Left colon (tissue), 2 donors: ENCODE measurements around the gene BACH1. TPM values are rescaled to one million over a fixed set of nuclear protein-coding genes. Genes with fewer than 3 reads are reported as not detected.
A peak's percentile ranks its signal among the peaks of the same experiment; 100 is the strongest.
"Not testable (repeated sequence)": the region's sequence is repeated elsewhere in the genome, so short reads cannot be mapped to it uniquely, and the experiment has no call there.

ENCODE experiments used
- ATAC-seq: fragments of 200-7000 bp; cut with Tn5 transposase; one replicate; pipeline ENCODE4 v1.9.1; 2020; ENCODE audit warnings: mild to moderate bottlenecking, moderate library complexity
- DNase-seq, 2 donors: peaks; one replicate each; pipeline ENCODE4 v3.0.0-alpha.2; 2020
- intact Hi-C, 2 donors: fragments of 100-400 bp; cut with DNase I in 1 of 2; cut with micrococcal nuclease in 1 of 2; formaldehyde crosslinking; loops; one replicate each; pipeline versions ENCODE4 v1.11.2 to v1.14.0; 2022; cut with DNase I, micrococcal nuclease
- total RNA-seq, 2 donors: library from RNA; stranded (reverse); fragmentation: NEBNext Ultra II Directional; extraction: Animal tissue kit (Norgen Biotek cat#: 25700); gene quantifications; one replicate each; pipeline ENCODE4 v1.2.1, GENCODE V29; 2021
- donor health status: DM: no; HTN: no; CAD: no.
- donor health status: DM: yes; HTN: yes; CAD: no.

The BACH1 gene
- total RNA-seq, 2 donors from 2014 or later = 38.5 to 63.8 TPM

- intact Hi-C loops = no loop called here
- no peak for ATAC-seq
Observed at GRCh38 chr21:29332461-29333362, 34.0 kb downstream of the BACH1 start.

DNA sequence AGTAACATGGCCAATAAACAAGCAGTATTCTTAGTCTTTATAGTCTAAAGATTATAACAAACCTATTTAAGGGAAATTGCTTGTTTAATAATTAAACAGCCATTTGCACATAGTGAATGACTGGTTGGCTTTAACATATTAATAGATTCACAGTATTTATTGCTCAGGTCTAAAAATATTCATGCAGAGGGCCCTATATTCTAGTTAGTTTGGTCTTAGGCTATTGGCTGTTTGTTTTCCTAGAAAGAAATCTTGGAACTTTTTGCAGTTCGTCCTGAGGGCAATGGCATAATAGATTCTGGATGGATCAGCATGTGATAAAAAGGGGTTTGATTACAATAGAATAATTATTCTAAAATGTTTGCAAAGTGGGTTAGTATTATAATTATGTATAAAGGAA lies 34.7 kb downstream of the BACH1 start:
- intact Hi-C loops = no loop called here
- no peak for DNase-seq

More at GRCh38 chr21:29332461-29333362, 34.0 kb downstream of the BACH1 start:
- DNase-seq = no peak

GRCh38 chr21:29334717-29335428 lies 36.2 kb downstream of the BACH1 start:
- intact Hi-C loops = no loop called here
- ATAC-seq = no peak

More for the DNA sequence above, 34.7 kb downstream of the BACH1 start:
- ATAC-seq = no peak

GRCh38 chr21:29335720-29336119 lies 37.0 kb downstream of the BACH1 start:
- no peak for ATAC-seq
- no peak for DNase-seq
- intact Hi-C loops = no loop called here

More at GRCh38 chr21:29334717-29335428, 36.2 kb downstream of the BACH1 start:
- no peak for DNase-seq

- intact Hi-C loops = no loop called here
- ATAC-seq = no peak
Observed at GRCh38 chr21:29338256-29338655, 39.5 kb downstream of the BACH1 start.

GRCh38 chr21:29340228-29340627 lies 41.5 kb downstream of the BACH1 start:
- DNase-seq = no peak
- ATAC-seq = no peak
- intact Hi-C loops = no loop called here

More at GRCh38 chr21:29338256-29338655, 39.5 kb downstream of the BACH1 start:
- DNase-seq = no peak

- intact Hi-C loops = no loop called here
- ATAC-seq (no peak), DNase-seq (peak; percentile 24 to 38)
Observed at GRCh38 chr21:29342363-29342957, 43.7 kb downstream of the BACH1 start.

DNA sequence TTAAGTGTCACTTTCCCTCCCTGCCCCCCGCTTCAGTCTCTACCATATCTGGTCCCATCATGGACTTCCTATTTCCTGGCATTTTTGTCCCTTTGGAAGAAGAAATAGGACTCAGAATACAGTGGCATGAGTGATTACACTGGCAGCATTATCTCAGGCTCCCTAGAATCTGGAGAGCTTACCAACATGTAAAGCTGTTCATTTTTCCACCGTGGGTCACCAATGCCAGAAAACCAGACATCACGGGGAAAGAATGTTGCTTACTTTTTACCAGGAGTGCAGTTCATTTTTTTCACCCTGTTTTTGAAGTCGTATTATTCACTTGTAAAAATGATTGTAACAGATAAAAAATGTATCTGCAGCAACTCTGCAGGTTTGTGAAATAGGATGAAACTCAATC lies 44.8 kb downstream of the BACH1 start:
- no peak for DNase-seq
- intact Hi-C loops = no loop called here
- ATAC-seq = no peak

DNA sequence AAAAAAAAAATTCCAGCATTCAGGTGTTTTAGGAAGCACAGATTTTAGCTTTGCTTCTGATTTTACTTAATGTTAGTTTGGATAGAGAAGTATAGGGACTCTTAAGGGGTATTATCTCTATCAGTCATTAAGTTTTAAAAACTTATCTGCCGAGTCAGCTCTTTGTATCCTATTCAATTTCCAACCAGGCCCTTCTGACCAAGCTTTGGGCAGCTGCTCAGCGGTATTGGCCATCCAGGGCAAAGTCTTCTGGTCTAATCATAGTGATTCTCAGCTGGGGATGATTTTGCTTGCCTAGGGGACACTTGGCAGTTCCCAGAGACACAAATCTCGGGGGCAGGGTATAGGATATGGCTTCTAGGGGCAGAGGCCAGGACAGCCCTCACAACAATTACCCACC lies 47.6 kb downstream of the BACH1 start:
- DNase-seq = no peak
- intact Hi-C loops = loop anchor here in 1 of 2 donors (5.0 kb wide), 1 partner anchor 184 kb away; no protein-coding TSS in a partner anchor
- ATAC-seq = no peak

GRCh38 chr21:29346771-29347170 lies 48.0 kb downstream of the BACH1 start:
- intact Hi-C loops = loop anchor here in 1 of 2 donors (5.0 kb wide), 1 partner anchor 184 kb away; no protein-coding TSS in a partner anchor
- DNase-seq (no peak), ATAC-seq (no peak)

DNA sequence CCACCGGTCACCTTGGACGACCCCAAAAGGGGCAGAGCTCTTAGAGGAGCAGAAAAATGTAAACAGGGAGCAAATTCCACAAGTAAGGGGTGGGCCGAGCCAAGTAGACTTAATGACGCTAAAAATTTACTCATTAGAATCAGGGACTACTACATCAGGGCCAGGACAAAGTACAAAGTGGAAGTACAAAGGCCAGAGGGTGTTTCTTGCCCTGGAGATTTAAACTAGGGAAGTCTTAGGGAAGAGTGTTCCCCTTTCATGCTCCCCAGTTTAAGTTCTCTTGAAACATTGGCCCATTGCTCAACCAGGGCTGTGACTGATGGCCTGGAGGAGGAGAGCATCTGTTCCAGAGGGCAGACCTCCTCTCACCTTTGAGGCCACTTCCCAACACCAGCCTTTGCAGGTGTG lies 48.6 kb downstream of the BACH1 start:
- DNase-seq = no peak
- intact Hi-C loops = loop anchor here in 1 of 2 donors (5.0 kb wide), 1 partner anchor 185 kb away; no protein-coding TSS in a partner anchor
- peak; percentile 22 for ATAC-seq

- intact Hi-C loops = loop anchor here in 1 of 2 donors (5.0 kb wide), 1 partner anchor 187 kb away; no protein-coding TSS in a partner anchor
Observed at GRCh38 chr21:29349702-29350101, 51.0 kb downstream of the BACH1 start.

DNA sequence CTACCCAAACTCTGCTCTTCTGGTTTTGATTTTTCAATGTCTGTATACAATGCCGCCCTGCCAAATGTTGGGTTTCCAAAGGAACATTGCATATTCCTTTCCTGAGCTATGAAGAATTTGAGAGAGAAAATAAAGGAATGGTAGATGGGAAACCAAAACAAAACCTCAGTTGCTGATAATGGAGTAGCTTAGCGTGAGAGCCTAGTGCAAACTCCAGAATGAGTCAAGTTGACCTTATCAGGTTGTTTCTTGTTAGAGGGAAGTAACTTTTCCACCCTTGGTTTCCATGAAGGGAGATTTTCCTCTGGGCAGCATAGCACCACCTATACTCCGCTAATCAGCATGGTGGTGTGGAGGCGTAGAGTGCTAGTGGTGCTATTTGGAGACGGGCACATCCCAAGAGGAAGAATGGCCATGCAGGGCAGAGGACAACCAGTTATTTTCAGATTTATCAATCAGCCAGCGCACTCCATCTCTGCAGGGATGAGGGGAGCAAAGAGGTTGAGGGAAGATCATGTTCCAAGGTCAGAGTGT lies 51.6 kb downstream of the BACH1 start:
- no peak for ATAC-seq
- intact Hi-C loops = no loop called here
- no peak for DNase-seq

More at GRCh38 chr21:29349702-29350101, 51.0 kb downstream of the BACH1 start:
- ATAC-seq (no peak), DNase-seq (no peak)

GRCh38 chr21:29351691-29352090 lies 53.0 kb downstream of the BACH1 start:
- ATAC-seq = no peak
- no peak for DNase-seq
- intact Hi-C loops = no loop called here

DNA sequence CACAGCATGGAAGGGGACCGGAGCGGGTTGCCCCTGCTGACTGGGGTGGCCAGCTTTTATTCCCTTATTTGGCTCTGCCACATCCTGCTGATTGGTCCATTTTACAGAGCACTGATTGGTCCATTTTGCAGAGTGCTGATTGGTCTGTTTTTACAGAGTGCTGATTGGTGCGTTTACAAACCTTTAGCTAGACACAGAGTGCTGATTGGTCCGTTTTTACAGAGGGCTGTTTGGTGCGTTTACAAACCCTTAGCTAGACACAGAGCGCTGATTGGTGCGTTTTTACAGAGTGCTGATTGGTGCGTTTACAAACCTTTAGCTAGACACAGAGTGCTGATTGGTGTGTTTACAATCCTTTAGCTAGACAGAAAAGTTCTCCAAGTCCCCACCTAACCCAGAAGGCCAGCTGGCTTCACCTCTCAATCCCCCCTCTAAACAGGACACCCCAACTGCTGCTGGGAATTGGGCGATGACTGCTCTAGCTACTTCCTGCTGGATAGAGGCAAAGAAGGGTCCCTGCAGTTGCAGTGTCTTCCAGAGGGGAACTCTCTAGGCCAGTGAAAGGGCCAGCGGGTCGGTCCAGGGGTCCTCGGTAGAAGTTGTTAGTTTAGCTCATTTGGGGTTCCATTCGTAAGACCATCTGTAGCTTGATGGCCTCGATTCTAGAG lies 56.5 kb downstream of the BACH1 start:
- ATAC-seq, DNase-seq, intact Hi-C loops: not testable (repeated sequence)

DNA sequence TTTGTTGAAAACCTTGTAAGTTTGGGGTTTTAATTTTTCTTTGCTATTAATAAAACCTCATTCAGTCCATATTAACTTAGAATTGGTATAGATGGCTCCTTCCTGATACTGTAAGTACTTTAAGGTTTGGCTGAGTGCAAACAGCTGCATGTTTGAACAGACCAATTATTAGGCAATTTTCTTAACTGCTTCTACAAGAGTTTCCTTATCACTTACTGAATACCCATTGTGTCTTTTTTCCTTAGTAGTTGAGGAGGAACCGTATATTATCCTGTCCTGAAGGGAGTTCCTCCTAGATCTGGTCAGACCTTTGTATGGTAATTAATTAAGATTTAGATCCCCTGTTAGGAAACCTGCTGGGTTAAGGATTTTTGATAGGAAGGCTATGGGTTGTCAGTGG lies 57.6 kb downstream of the BACH1 start:
- DNase-seq, intact Hi-C loops, ATAC-seq: not testable (repeated sequence)

DNA sequence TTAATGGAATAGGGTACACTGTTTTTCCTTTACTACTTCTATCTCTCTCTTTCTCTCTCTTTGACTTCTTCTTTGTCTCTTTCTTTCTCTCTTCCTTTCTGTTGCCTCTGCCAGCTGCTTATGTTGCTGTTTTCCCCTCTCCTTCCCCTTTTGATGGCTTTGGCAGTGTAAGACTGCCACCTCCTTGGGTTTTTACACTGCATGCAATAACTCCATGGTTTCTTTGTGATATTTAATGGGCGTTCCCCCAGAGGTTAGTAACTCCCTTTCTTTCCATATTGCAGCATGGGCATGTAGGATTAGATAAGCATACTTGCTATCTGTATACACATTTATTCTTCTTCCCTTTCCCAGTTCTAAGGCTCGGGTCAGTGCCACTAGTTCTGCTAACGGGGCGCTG lies 58.1 kb downstream of the BACH1 start:
- DNase-seq, ATAC-seq, intact Hi-C loops: not testable (repeated sequence)

GRCh38 chr21:29359718-29360117 lies 61.0 kb downstream of the BACH1 start:
- intact Hi-C loops = no loop called here
- DNase-seq (no peak), ATAC-seq (no peak)
